NOMO-1 (cell line): ENCODE data around the gene ZBTB11.
A peak's percentile ranks its signal among the peaks of the same experiment; 100 is the strongest.
"Not testable (repeated sequence)": the region's sequence is repeated elsewhere in the genome, so short reads cannot be mapped to it uniquely, and the experiment has no call there.

Experiments used
- DNase-seq, 2 experiments: peaks; one replicate each; lab custom pipeline; 2025; ENCODE audit not compliant: unreplicated experiment in 2 of 2; lab: John Stamatoyannopoulos, UW

Gene ZBTB11, protein sequence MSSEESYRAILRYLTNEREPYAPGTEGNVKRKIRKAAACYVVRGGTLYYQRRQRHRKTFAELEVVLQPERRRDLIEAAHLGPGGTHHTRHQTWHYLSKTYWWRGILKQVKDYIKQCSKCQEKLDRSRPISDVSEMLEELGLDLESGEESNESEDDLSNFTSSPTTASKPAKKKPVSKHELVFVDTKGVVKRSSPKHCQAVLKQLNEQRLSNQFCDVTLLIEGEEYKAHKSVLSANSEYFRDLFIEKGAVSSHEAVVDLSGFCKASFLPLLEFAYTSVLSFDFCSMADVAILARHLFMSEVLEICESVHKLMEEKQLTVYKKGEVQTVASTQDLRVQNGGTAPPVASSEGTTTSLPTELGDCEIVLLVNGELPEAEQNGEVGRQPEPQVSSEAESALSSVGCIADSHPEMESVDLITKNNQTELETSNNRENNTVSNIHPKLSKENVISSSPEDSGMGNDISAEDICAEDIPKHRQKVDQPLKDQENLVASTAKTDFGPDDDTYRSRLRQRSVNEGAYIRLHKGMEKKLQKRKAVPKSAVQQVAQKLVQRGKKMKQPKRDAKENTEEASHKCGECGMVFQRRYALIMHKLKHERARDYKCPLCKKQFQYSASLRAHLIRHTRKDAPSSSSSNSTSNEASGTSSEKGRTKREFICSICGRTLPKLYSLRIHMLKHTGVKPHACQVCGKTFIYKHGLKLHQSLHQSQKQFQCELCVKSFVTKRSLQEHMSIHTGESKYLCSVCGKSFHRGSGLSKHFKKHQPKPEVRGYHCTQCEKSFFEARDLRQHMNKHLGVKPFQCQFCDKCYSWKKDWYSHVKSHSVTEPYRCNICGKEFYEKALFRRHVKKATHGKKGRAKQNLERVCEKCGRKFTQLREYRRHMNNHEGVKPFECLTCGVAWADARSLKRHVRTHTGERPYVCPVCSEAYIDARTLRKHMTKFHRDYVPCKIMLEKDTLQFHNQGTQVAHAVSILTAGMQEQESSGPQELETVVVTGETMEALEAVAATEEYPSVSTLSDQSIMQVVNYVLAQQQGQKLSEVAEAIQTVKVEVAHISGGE

DNA sequence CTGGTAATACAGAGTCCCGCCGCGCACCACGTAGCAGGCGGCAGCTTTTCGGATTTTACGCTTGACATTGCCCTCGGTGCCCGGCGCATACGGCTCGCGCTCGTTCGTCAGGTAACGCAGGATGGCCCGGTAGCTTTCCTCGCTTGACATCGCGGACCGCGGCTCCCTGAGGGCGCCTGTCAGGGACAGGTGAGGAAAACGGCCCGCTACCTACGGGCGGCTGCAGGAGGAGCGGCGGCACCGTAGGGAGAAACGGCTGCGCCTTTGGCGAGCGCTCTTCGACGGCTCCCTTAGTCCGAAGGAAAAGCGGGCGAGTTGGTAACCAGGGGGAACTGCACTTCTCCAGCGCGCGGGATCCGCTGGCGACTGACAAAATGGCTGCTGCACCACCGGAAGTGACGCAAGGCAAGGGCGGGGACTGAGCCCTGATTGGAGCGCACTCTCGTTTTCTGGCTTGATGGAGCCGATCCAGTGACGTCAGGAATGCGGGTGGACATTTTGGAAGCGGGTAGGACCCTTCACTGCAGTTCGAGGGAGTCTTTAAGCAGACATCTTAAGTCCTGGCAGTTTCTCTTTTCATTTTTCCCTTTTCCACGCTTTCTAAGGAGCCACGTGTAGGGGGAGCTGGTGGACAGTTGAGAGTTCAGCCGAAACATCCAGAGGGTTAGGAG, at the start of gene ZBTB11:
Gene ZBTB11 (minus strand): TSS at position 368 of the 671 bp plus-strand sequence. CDS start 218 bp downstream, at position 150.
- DNase-seq = no peak

DNA sequence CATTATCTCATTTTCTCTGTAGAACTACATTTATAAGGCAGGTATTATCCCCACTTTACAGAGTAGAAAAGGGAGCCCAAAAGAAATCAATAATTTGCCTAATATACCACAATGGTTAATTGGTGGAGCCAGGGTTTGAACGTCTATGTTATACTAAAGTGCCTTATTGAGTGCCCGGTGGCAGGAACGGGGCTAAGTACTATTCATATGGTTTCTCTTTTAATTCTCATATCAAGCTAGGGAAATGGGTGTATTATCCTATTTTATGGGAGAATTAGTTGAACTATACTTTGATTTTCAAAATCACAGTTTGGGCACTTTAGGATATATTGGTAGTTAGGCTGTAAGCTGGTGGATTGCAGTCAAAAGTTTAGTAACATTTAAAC, 49.0 kb upstream of the ZBTB11 start:
- no peak for DNase-seq

DNA sequence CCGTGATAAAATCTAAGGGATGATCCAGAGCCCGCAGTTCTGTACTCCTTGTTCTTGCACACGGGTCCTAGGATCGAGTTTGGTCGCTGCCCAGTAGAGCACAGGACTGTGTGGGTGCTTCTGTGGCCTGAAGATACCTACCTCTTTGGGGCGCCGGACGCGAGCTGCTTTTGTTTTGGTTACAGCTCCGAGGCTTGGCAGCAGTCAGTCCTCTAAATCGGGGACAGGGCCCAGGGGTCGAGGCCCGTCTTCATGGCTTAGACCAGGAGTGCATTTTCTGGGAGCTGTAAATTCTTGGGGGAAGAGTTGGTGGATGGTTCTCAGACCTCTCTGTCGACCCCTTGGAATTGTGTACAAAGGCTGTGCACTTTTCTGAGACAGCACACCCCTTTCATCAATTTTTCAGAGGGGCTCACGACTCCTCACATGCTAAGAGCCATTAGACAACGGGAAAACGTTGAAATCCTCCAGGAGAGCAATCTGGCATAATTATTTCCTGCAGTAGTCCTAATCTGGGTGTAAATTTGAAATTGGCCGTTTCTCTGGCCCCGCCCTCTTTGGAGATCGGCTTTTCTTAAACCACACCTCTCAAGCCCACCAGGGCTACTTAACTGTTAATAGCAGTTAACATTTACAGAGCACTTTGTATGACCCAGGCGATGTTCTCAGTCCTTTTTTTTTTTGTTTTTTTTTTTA, 48.4 kb upstream of the ZBTB11 start:
- DNase-seq = no peak

DNA sequence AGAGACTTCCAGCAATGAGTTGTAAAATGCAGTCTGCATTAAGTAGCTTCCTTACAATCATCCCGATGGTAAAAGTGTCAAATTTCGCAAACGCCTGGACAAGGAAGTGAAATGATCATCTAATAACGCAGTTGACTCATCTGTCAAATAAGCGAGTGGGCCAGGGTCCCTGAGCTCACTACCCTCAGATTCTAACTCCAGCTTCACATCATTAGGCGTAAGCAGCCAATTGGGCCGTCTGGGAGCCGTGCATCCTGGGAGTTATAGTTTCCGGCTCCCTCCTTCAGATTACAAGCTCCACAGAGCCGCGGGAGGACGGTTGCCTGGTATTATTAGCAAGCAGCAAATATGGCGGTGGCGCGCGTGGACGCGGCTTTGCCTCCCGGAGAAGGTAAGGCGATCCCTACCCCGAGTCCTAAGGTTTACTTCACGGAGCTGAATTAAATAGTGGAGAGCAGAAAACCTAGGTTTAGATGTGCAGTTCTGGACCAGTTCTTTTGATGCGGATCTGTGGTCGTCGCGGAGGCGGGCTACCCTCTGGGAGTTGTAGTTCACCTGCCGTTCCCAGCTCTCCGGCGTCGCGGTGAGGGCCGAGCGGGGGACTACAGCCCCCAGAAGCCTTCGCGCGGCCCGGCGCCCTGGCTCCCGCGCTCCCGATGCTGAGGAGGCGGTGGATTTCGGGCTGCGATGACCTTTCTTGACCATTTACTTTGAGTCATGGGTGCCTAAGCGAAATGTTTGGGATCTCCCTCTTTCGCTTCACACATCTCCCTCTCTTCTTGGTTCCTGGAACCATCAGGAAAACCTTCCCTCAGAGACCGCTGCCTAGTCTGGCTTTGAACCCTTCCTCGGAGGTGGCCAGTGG, 47.6 kb upstream of the ZBTB11 start, which contains the start of gene CEP97:
Gene CEP97 (plus strand): TSS at position 286 of the 865 bp plus-strand sequence. CDS start 63 bp downstream, at position 349.
- peak; percentile 86 to 95 for DNase-seq

DNA sequence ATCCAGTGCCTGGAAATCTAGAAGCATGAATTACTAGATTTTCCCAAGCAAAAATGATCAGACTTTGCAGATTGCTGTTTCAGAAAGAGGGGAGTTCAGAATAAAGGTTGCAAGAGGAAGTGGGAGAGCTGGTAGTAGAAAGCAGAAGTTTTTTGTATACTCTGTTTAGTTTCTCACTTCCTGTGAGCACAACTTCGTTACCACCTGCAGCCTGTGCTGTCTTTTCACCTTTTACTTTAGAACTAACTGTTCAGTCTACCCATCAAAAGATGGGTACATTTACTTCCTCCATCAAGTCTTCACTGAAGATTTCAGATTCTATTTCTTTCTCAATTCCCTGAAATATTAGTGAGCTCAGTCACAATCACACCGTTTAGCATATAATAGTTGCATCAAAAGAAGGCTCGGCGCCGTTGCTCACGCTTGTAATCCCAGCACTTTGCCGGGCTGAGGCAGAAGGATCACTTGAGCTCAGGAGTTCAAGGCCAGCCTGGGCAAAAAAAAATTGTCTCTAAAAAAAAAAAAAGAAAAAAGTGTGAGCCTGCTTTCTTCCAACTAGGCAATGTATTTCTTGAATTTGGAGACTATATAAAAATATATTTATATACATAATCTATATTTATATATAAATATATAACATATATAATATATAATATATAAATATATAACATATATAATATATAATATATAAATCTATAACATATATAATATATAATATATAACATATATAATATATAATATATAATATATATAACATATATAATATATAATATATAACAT, 45.7 kb upstream of the ZBTB11 start:
- peak; percentile 53 to 79 for DNase-seq

DNA sequence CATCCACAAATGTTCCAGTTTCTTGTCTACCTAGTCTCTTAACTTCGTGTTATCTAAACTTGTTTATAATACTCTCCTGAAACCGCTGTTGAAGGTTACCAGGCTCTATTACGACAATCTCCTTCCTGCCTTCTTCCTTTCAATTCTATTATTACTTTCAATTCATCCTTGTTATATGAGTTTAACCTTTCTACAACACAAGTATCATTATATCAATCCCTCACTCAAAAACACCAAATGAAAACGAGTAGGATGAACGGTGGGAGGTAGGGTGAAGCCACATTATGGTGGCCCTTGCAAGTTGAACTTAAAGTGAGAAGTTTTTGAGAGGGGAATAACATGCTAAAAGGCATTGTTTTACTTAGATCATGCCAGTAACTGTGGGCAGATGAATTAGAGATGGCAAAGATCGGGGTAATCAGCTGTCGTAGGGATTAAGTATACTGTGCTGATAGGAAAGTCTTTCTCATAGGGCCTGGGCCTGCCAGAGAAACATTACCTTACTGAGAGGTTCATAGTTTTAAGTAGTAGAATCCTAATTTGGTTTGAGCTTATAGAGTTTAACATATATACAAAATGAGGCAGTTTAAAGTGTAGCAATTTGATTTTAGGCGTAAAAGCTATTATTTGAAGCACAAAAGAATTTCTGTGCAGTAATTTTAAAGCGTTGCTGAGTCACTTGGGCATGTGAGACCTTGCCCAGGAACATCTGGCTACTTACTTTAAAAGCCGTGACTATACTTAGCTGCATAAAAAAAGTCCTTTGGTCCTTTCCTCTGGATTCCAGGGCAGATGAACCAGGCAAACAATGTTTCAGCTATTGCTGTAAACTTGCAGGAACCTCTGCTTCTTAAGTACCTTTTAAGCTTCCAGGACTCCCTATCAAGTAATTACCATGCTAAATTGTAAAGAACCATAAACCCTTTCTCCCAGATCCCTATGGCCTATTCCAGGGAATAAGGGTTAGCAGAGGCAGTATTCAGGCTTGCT, 44.2 kb upstream of the ZBTB11 start:
- DNase-seq = peak in 1 of 2 experiments; percentile 46

DNA sequence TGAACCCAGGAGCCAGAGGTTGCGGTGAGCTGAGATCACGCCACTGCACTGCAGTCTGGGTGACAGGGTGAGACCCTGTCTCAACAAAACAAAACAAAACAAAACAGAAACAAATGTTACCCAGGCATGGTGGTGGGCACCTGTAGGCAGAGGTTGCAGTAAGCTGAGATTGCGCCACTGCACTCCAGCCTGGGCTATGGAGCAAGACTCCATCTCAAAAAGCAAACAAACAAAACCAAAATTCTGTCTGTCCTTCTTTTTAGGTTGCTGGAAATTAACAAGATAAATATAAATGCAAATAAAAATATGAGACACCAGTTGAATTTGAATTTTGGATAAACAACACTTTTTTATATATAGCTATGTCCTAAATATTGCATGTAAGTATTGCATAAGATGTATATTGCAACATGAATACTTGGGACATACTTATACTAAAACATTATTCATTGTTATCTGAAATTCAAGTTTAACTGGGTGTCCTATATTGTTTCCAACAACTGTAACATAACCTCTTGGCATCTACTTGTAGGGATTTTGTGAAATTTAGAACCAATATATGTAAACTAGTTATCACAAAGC, 42.8 kb upstream of the ZBTB11 start:
- peak in 1 of 2 experiments; percentile 30 for DNase-seq

DNA sequence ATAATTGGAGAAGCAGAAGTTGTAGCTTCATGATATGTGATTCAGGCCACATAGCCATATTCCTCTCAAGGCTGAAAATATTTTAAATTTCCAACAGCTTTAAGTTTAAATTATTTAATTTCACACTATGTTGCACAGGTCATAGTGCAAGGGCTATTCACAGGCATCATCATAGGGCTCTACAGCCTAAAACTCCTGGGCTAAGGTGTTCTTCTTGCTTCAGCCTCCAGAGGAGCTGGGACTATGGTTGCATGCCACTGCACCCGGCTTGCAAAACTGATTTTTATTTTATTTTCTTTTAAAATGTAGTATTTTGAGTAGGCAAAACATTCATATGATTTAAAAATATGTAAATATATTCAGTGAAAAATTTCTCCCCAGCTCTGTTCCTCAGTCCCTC, 41.5 kb upstream of the ZBTB11 start:
- DNase-seq = no peak

DNA sequence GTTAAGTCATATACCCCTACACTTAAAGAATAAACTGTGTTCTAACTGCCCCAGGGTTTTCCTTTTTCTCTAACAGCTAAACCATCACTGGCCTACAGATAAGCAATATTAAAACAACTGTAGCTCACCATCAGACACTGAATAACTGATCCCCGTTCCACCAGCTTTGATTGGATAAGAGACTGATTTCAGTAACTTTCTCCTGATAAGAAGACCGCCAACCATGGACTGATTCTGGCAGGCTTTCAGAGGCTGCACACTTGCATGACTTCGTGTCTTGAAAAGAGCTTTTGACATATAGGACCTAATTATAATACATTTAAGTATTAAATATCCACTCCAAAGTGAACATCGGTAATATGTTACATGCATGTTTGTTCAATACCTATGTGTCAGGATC, 32.2 kb upstream of the ZBTB11 start:
- no peak for DNase-seq

DNA sequence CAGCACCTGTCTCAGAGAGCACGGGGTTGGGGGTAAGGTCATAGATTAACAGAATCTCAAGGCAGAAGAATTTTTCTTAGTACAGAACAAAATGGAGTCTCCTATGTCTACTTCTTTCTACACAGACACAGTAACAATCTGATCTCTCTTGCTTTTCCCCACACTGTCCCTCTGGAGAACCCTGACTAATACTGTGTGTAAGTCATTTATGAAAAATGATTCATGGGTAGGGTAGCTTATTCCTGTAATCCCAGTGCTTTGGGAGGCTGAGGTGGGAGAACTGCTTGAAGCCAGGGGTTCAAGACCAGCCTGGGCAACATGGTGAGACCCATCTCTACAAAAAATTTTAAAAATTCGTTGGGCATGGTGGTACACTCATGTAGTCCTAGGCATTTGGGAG, 27.7 kb upstream of the ZBTB11 start:
- DNase-seq = not testable (repeated sequence)

DNA sequence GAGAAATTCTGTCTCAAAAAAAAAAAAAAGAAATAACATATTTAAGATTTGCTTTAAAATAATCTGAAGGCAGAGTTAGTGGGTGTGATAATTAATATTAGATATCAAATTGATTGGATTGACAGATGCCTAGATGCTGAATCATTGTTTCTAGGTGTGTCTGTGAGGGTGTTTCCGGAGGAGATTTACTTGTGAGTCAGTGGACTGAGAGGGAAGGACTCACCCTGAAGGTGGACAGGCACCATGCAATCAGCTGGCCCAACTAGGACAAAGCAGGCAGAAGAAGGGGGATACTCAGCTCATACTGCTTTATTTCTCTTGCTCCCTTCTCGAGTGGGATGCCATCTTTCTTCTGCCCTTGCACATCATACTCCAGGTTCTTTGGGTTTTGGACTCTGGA, 26.2 kb upstream of the ZBTB11 start:
- DNase-seq = no peak

DNA sequence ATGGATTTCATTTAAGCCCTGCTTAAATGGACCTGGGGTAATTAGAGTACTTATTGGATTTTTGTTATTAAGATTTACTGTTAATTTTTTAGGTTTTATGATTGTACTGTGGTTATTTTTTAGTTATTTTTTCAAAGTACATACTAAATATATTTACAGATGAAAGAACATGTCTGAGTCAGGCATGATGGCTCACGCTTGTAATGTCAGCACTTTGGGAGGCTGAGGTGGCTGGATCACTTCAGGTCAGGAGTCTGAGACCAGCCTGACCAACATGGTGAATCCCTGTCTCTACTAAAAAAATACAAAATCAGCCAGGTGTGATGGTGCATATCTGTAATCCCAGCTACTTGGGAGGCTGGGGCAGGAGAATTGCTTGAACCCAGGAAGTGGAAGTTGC, 25.8 kb upstream of the ZBTB11 start:
- no peak for DNase-seq

DNA sequence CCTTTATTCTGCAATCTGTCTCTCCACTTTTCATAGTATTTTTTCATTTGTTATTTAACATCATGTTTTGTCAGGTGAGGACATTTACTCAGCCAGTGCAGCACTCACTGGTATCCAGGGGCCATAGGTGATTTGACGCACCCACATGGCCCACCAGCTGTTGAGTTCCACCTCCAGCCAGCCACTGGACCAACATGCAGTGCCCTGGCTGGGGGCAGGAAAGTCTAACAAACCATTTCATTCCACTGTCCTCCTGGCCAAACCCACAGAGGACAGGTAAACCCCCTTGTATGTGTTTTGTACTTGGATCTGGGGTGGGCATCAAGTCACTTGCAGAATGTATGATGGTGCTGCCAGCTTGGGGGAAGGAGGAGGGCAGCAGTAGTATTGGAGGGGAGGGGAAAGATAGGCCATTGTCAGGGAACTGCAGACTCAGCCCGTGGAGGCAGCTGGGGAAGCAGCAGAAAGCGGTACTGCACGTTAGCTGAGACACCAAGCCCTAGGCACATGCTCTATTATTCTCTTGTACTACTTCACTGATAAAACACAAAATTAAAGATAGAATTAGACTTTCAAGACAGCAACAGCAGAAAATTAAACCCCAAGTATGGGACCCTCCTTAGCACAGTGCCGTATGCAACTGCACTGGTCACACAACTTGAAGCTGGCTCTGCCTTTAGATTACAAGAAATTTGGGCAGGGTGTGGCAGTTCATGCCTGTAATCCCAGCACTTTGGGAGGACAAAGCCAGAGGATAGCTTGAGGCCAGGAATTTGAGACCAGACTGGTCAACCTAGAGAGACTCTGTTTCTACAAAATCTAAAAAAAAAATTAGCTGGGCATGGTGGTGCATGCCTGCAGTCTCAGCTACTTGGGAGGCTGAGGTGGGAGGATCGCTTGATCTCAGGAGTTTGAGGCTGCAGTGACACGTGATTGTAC, 25.0 kb upstream of the ZBTB11 start:
- no peak for DNase-seq

DNA sequence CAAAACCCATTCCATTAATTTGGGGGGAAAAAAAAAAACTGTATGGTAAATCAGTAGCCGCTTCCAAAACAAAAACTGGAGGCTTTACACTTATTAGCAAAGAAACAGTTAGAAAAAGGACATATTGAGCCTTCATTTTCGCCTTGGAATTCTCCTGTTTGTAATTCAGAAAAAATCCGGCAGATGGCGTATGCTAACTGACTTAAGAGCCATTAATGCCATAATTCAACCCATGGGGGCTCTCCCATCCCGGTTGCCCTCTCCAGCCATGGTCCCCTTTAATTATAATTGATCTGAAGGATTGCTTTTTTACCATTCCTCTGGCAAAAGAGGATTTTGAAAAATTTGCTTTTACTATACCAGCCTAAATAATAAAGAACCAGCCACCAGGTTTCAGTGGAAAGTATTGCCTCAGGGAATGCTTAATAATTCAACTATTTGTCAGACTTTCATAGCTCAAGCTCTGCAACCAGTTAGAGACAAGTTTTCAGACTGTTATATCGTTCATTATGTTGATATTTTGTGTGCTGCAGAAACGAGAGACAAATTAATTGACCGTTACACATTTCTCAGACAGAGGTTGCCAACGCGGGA, 18.9 kb upstream of the ZBTB11 start:
- DNase-seq = no peak

DNA sequence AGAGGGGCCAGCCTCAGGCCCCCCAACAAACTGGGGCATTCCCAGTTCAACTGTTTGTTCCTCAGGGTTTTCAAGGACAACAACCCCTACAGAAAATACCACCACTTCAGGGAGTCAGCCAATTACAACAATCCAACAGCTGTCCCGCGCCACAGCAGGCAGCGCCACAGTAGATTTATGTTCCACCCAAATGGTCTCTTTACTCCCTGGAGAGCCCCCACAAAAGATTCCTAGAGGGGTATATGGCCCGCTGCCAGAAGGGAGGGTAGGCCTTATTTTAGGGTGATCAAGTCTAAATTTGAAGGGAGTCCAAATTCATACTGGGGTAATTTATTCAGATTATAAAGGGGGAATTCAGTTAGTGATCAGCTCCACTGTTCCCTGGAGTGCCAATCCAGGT, 17.9 kb upstream of the ZBTB11 start:
- not testable (repeated sequence) for DNase-seq
